Aortic smooth muscle cell (primary cell): ENCODE results near the gene MCF2. TPM values are rescaled to one million over a fixed set of nuclear protein-coding genes. Genes with fewer than 3 reads are reported as not detected.

ENCODE experiments used
- total RNA-seq: library from RNA; depleted of rRNA; stranded (reverse); fragments of >200 nt; gene quantifications from 2 replicates; pipeline ENCODE4 v1.2.3, GENCODE V29; 2014

The MCF2 gene
- 0.12 and 0.13 TPM in 2 replicates for total RNA-seq

GRCh38 chrX:139708067-139708466 lies at the start of gene MCF2:
MCF2 (minus strand) TSS chrX:139708167; CDS start chrX:139651744, 56,423 bp downstream.

Other genes with a start within 250 kb of the MCF2 start
- not detected in 2 replicates for gene F9, start 177.4 kb downstream of the MCF2 start, total RNA-seq
- gene ATP11C, start 224.9 kb upstream of the MCF2 start, total RNA-seq = 66.8 and 76.2 TPM in 2 replicates